22Rv1 (cell line): ENCODE measurements around the gene ZNF311.

Source experiments
- ZFX ChIP-seq: fragments of 450-650 bp; IDR thresholded peaks from 2 replicates; pipeline ENCODE4 v1.6.1; 2017; ENCODE audit warnings: antibody characterized with exemption, borderline replicate concordance
- TF ChIP-seq, protein P1 (sequence below): fragments of 450-650 bp; IDR thresholded peaks from 2 replicates; pipeline ENCODE4 v1.5.1; 2017; ENCODE audit warnings: mild to moderate bottlenecking

DNA sequence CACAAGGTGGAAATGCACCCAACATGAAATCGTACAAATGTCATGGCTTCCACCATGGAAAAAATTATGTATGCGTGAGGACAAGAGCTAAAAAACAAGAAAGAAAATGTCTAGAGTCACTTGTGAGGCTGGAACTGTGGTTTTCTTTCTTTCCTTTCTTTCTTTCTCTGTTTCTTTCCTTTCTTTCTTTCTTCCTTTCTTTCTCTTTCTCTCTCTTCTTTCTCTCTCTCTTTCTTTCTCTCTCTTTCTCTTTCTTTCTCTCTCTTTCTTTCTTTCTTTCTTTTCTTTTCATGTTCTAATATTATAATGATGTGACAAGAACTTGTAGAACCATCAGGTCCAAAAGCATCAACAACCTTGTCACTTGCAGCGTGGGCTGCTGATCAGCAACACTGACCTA lies 28.4 kb downstream of the ZNF311 start:
- TF ChIP-seq, protein P1, sequence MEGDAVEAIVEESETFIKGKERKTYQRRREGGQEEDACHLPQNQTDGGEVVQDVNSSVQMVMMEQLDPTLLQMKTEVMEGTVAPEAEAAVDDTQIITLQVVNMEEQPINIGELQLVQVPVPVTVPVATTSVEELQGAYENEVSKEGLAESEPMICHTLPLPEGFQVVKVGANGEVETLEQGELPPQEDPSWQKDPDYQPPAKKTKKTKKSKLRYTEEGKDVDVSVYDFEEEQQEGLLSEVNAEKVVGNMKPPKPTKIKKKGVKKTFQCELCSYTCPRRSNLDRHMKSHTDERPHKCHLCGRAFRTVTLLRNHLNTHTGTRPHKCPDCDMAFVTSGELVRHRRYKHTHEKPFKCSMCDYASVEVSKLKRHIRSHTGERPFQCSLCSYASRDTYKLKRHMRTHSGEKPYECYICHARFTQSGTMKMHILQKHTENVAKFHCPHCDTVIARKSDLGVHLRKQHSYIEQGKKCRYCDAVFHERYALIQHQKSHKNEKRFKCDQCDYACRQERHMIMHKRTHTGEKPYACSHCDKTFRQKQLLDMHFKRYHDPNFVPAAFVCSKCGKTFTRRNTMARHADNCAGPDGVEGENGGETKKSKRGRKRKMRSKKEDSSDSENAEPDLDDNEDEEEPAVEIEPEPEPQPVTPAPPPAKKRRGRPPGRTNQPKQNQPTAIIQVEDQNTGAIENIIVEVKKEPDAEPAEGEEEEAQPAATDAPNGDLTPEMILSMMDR = no peak
- no peak for TF ChIP-seq ZFX
